ENCODE measurements around the gene PGM2L1. TPM values are rescaled to one million over a fixed set of nuclear protein-coding genes. Genes with fewer than 3 reads are reported as not detected.

Gene PGM2L1
- total RNA-seq, 2 donors from 2014 or later, result 12.0 to 16.1 TPM

GRCh38 chr11:74339619-74340018 lies 58.6 kb downstream of the PGM2L1 start:
- no peak for DNase-seq
- no peaks in the 10 kb centered on the region for H3K27me3 ChIP-seq (ENCODE audit: control insufficient read depth, insufficient read depth, low read length, poor library complexity, severe bottlenecking)
- Mint-ChIP-seq H3K4me1 (no peaks in the 10 kb centered on the region), H3K27me3 (ENCODE audit: insufficient read depth) (no peaks in the 10 kb centered on the region), H3K4me3 (no peak overlapping the region), H3K27ac (no peak overlapping the region), H3K36me3 (ENCODE audit: low read depth) (peaks cover 34% of the 10 kb centered on the region), H3K9me3 (no peaks in the 10 kb centered on the region)
- no peaks in the 10 kb centered on the region for H3K4me1 ChIP-seq (ENCODE audit: control insufficient read depth, insufficient read depth, low read length)
- H3K4me3 ChIP-seq (ENCODE audit: low read length), result no peak overlapping the region
- peaks cover 7% of the 10 kb centered on the region for H3K9me3 ChIP-seq (ENCODE audit: control insufficient read depth, low read length)
- no peak overlapping the region for H3K27ac ChIP-seq (ENCODE audit: low read depth, low read length)
- H3K36me3 ChIP-seq (ENCODE audit: control insufficient read depth, insufficient read depth, low read length), result peaks cover 60% of the 10 kb centered on the region
- TF ChIP-seq, protein P1, sequence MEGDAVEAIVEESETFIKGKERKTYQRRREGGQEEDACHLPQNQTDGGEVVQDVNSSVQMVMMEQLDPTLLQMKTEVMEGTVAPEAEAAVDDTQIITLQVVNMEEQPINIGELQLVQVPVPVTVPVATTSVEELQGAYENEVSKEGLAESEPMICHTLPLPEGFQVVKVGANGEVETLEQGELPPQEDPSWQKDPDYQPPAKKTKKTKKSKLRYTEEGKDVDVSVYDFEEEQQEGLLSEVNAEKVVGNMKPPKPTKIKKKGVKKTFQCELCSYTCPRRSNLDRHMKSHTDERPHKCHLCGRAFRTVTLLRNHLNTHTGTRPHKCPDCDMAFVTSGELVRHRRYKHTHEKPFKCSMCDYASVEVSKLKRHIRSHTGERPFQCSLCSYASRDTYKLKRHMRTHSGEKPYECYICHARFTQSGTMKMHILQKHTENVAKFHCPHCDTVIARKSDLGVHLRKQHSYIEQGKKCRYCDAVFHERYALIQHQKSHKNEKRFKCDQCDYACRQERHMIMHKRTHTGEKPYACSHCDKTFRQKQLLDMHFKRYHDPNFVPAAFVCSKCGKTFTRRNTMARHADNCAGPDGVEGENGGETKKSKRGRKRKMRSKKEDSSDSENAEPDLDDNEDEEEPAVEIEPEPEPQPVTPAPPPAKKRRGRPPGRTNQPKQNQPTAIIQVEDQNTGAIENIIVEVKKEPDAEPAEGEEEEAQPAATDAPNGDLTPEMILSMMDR (conservative IDR thresholded peaks at IDR 0.05), result no peak
- no peak overlapping the region for H3K9ac ChIP-seq (ENCODE audit: extremely low read depth, low read length, poor library complexity, severe bottlenecking)

GRCh38 chr11:74338963-74339362 lies 59.3 kb downstream of the PGM2L1 start:
- no peaks in the 10 kb centered on the region for H3K27me3 ChIP-seq (ENCODE audit: control insufficient read depth, insufficient read depth, low read length, poor library complexity, severe bottlenecking)
- H3K9me3 Mint-ChIP-seq, result no peaks in the 10 kb centered on the region
- no peaks in the 10 kb centered on the region for H3K4me1 ChIP-seq (ENCODE audit: control insufficient read depth, insufficient read depth, low read length)
- H3K27ac ChIP-seq (ENCODE audit: low read depth, low read length), result no peak overlapping the region
- H3K9me3 ChIP-seq (ENCODE audit: control insufficient read depth, low read length), result peaks cover 7% of the 10 kb centered on the region
- DNase-seq, result no peak
- TF ChIP-seq, protein P1 (conservative IDR thresholded peaks at IDR 0.05), result no peak
- H3K36me3 Mint-ChIP-seq (ENCODE audit: low read depth), result peaks cover 36% of the 10 kb centered on the region
- H3K4me3 Mint-ChIP-seq, result no peak overlapping the region
- H3K4me3 ChIP-seq (ENCODE audit: low read length), result no peak overlapping the region
- peaks cover 53% of the 10 kb centered on the region for H3K36me3 ChIP-seq (ENCODE audit: control insufficient read depth, insufficient read depth, low read length)
- 71 to 78% methylated on average over 5 to 6 of the region's 6 CpGs for WGBS, 2 experiments (ENCODE audit: insufficient coverage in 1 of 2, insufficient read length in 1 of 2)
- H3K27ac Mint-ChIP-seq, result no peak overlapping the region
- no peak overlapping the region for H3K9ac ChIP-seq (ENCODE audit: extremely low read depth, low read length, poor library complexity, severe bottlenecking)
- no peaks in the 10 kb centered on the region for H3K27me3 Mint-ChIP-seq (ENCODE audit: insufficient read depth)
- no peaks in the 10 kb centered on the region for H3K4me1 Mint-ChIP-seq

- Mint-ChIP-seq H3K36me3 (ENCODE audit: low read depth) (peaks cover 24% of the 10 kb centered on the region), H3K9me3 (peaks cover 3% of the 10 kb centered on the region)
- no peak overlapping the region for H3K27ac ChIP-seq (ENCODE audit: low read depth, low read length)
These were observed 65.0 kb downstream of the PGM2L1 start for GRCh38 chr11:74333193-74333592.

More at GRCh38 chr11:74333193-74333592, 65.0 kb downstream of the PGM2L1 start:
- H3K4me3 Mint-ChIP-seq, result no peak overlapping the region
- Histone ChIP-seq H3K27me3 (ENCODE audit: control insufficient read depth, insufficient read depth, low read length, poor library complexity, severe bottlenecking) (no peaks in the 10 kb centered on the region), H3K36me3 (ENCODE audit: control insufficient read depth, insufficient read depth, low read length) (peaks cover 26% of the 10 kb centered on the region), H3K4me1 (ENCODE audit: control insufficient read depth, insufficient read depth, low read length) (no peaks in the 10 kb centered on the region), H3K4me3 (ENCODE audit: low read length) (no peak overlapping the region), H3K9me3 (ENCODE audit: control insufficient read depth, low read length) (no peaks in the 10 kb centered on the region), H3K9ac (ENCODE audit: extremely low read depth, low read length, poor library complexity, severe bottlenecking) (no peak overlapping the region)
- no peaks in the 10 kb centered on the region for H3K4me1 Mint-ChIP-seq
- WGBS, 2 experiments (ENCODE audit: insufficient coverage in 1 of 2, insufficient read length in 1 of 2), result 100% methylated on average over 1 of the region's 1 CpG; no CpG with 5 or more reads in 1 of the 2 experiments
- no peak for DNase-seq
- H3K27ac Mint-ChIP-seq, result no peak overlapping the region
- H3K27me3 Mint-ChIP-seq (ENCODE audit: insufficient read depth), result no peaks in the 10 kb centered on the region
- TF ChIP-seq, protein P1 (conservative IDR thresholded peaks at IDR 0.05), result no peak

Measured in endodermal cell (in vitro differentiated cells).